Activated T-cell treated with anti-CD3 and anti-CD28 coated beads, Interleukin-2, amount 50 U/mL, for 72 hours (primary cell): Measurements from ENCODE around the gene CTF1. TPM values are rescaled to one million over a fixed set of nuclear protein-coding genes. Genes with fewer than 3 reads are reported as not detected.
"Not testable (repeated sequence)": the region's sequence is repeated elsewhere in the genome, so short reads cannot be mapped to it uniquely, and the experiment has no call there.

Source experiments
- ATAC-seq, 2 donors: fragments of 150-1000 bp; cut with Tn5 transposase; replicated peaks in 1 of 2; 2 replicates each; pipeline ENCODE4 v1.10.0; 2021; ENCODE audit warnings: moderate library complexity in 2 of 2, mild to moderate bottlenecking in 1 of 2
- DNase-seq, 2 donors: peaks; one replicate each; pipeline ENCODE4 v3.0.0; 2021 to 2022; ENCODE audit warnings: mixed read lengths in 1 of 2
- H3K27ac Mint-ChIP-seq: one replicate; pipeline ENCODE4 v1.8.0; 2022; ENCODE audit warnings: mild to moderate bottlenecking, moderate library complexity, mixed read lengths
- H3K27me3 Mint-ChIP-seq: one replicate; pipeline ENCODE4 v1.8.0; 2022; ENCODE audit warnings: low read depth, mixed read lengths
- H3K36me3 Mint-ChIP-seq, 2 donors: one replicate each; pipeline ENCODE4 v1.8.0; 2022; ENCODE audit warnings: mixed read lengths in 2 of 2, mild to moderate bottlenecking in 1 of 2; ENCODE audit not compliant: insufficient read depth in 2 of 2
- H3K4me1 Mint-ChIP-seq: one replicate; pipeline ENCODE4 v1.8.0; 2022; ENCODE audit warnings: low read depth, mixed read lengths
- H3K4me3 Mint-ChIP-seq, 2 donors: one replicate each; pipeline ENCODE4 v1.8.0; 2022; ENCODE audit warnings: mild to moderate bottlenecking in 2 of 2, mixed read lengths in 2 of 2, moderate library complexity in 2 of 2
- H3K9me3 Mint-ChIP-seq, 2 donors: one replicate each; pipeline ENCODE4 v1.8.0; 2022; ENCODE audit warnings: mixed read lengths in 2 of 2
- total RNA-seq, 2 donors: library from RNA; stranded (reverse); gene quantifications; one replicate each; pipeline ENCODE4 v1.2.3, GENCODE V29; 2022

Gene CTF1
- total RNA-seq, 2 donors from 2014 or later: 0.25 to 0.72 TPM

GRCh38 chr16:30934827-30935557 is 38.6 kb downstream of the CTF1 start:
- H3K9me3 Mint-ChIP-seq: no peaks in the 10 kb centered on the region
- no peaks in the 10 kb centered on the region for H3K27me3 Mint-ChIP-seq
- H3K36me3 Mint-ChIP-seq: peaks cover 0 to 7% of the 10 kb centered on the region in 2 donors
- H3K4me3 Mint-ChIP-seq: no peak overlapping the region
- DNase-seq (peak; percentile 57 to 60), ATAC-seq (peak; percentile 51 to 71)
- H3K4me1 Mint-ChIP-seq: peaks cover 12% of the 10 kb centered on the region
- no peak overlapping the region for H3K27ac Mint-ChIP-seq

- Mint-ChIP-seq H3K9me3 (no peaks in the 10 kb centered on the region), H3K36me3 (peaks cover 0 to 2% of the 10 kb centered on the region in 2 donors), H3K27me3 (no peaks in the 10 kb centered on the region), H3K27ac (peak overlapping the region; percentile 38), H3K4me3 (no peak overlapping the region), H3K4me1 (peaks cover 29% of the 10 kb centered on the region)
- DNase-seq: no peak
- no peak for ATAC-seq
Measured at GRCh38 chr16:30937692-30938091, 41.3 kb downstream of the CTF1 start.

- H3K36me3 Mint-ChIP-seq, ATAC-seq, H3K27ac Mint-ChIP-seq, DNase-seq, H3K9me3 Mint-ChIP-seq, H3K27me3 Mint-ChIP-seq, H3K4me3 Mint-ChIP-seq: not testable (repeated sequence)
- H3K4me1 Mint-ChIP-seq: peaks cover 30% of the 10 kb centered on the region
Measured at GRCh38 chr16:30939571-30939970, 43.2 kb downstream of the CTF1 start.

GRCh38 chr16:30941600-30942425 is 45.4 kb downstream of the CTF1 start:
- H3K27me3 Mint-ChIP-seq: no peaks in the 10 kb centered on the region

GRCh38 chr16:30942426-30942806 is 46.0 kb downstream of the CTF1 start:
- Mint-ChIP-seq H3K27me3 (no peaks in the 10 kb centered on the region), H3K9me3 (no peaks in the 10 kb centered on the region), H3K4me3 (peak overlapping the region; percentile 36 to 69), H3K4me1 (peaks cover 20% of the 10 kb centered on the region), H3K36me3 (peaks cover 0 to 10% of the 10 kb centered on the region in 2 donors), H3K27ac (peak overlapping the region; percentile 70)
- DNase-seq (no peak), ATAC-seq (peak; percentile 42 to 51)

More at GRCh38 chr16:30941600-30942425, 45.4 kb downstream of the CTF1 start:
- Mint-ChIP-seq H3K4me3 (peak overlapping the region; percentile 36 to 69), H3K27ac (peak overlapping the region; percentile 78), H3K9me3 (no peaks in the 10 kb centered on the region), H3K4me1 (peaks cover 20% of the 10 kb centered on the region), H3K36me3 (peaks cover 0 to 10% of the 10 kb centered on the region in 2 donors)
- ATAC-seq (peak; percentile 93 to 95), DNase-seq (peak; percentile 77 to 81)

GRCh38 chr16:30944352-30944751 is 47.9 kb downstream of the CTF1 start:
- DNase-seq (no peak), ATAC-seq (no peak)
- Mint-ChIP-seq H3K27me3 (no peaks in the 10 kb centered on the region), H3K4me3 (no peak overlapping the region), H3K4me1 (peaks cover 20% of the 10 kb centered on the region), H3K27ac (no peak overlapping the region), H3K36me3 (peaks cover 0 to 10% of the 10 kb centered on the region in 2 donors), H3K9me3 (no peaks in the 10 kb centered on the region)

- ATAC-seq (no peak), DNase-seq (no peak)
- Mint-ChIP-seq H3K4me1 (peaks cover 26% of the 10 kb centered on the region), H3K36me3 (peaks cover 0 to 8% of the 10 kb centered on the region in 2 donors), H3K27ac (no peak overlapping the region), H3K27me3 (no peaks in the 10 kb centered on the region), H3K4me3 (no peak overlapping the region), H3K9me3 (no peaks in the 10 kb centered on the region)
Measured at GRCh38 chr16:30946671-30947540, 50.5 kb downstream of the CTF1 start.

- H3K4me3 Mint-ChIP-seq: no peak overlapping the region
- ATAC-seq (no peak), DNase-seq (no peak)
- no peaks in the 10 kb centered on the region for H3K9me3 Mint-ChIP-seq
- H3K36me3 Mint-ChIP-seq: peaks cover 0 to 8% of the 10 kb centered on the region in 2 donors
- no peaks in the 10 kb centered on the region for H3K27me3 Mint-ChIP-seq
- peaks cover 20% of the 10 kb centered on the region for H3K4me1 Mint-ChIP-seq
- no peak overlapping the region for H3K27ac Mint-ChIP-seq
Measured at GRCh38 chr16:30947541-30947858, 51.1 kb downstream of the CTF1 start.

GRCh38 chr16:30947859-30948666 is 51.6 kb downstream of the CTF1 start:
- Mint-ChIP-seq H3K36me3 (peaks cover 0 to 5% of the 10 kb centered on the region in 2 donors), H3K4me3 (peak overlapping the region in 1 of 2 donors; percentile 93), H3K27ac (no peak overlapping the region), H3K9me3 (no peaks in the 10 kb centered on the region), H3K4me1 (peaks cover 15% of the 10 kb centered on the region), H3K27me3 (no peaks in the 10 kb centered on the region)
- DNase-seq: no peak
- ATAC-seq: no peak

GRCh38 chr16:30948667-30949649 is 52.5 kb downstream of the CTF1 start, which contains the start of gene ORAI3:
Gene ORAI3 (plus strand): TSS chr16:30949068. CDS start chr16:30949290, 222 bp downstream.
- peaks cover 0 to 5% of the 10 kb centered on the region in 2 donors for H3K36me3 Mint-ChIP-seq
- DNase-seq (peak; percentile 57 to 64), ATAC-seq (peak; percentile 59 to 71)
- H3K27ac Mint-ChIP-seq: peak within 1 kb of the TSS; percentile 73
- H3K27me3 Mint-ChIP-seq: no peaks in the 10 kb centered on the region
- H3K9me3 Mint-ChIP-seq: no peaks in the 10 kb centered on the region
- H3K4me3 Mint-ChIP-seq: peak within 1 kb of the TSS; percentile 93 to 96
- peaks cover 21% of the 10 kb centered on the region for H3K4me1 Mint-ChIP-seq
